RCC 7860 (cell line): Measurements from ENCODE around the gene ASTN2.

Experiments
- DNase-seq: peaks from one replicate; pipeline ENCODE4 v3.0.0-alpha.2; 2015; ENCODE audit warnings: low spot score
- FAIRE-seq: peaks from 2 replicates; lab custom pipeline; 2012; peaks lifted over from hg19 to GRCh38; lab: Jason Lieb, UNC

Gene ASTN2

DNA sequence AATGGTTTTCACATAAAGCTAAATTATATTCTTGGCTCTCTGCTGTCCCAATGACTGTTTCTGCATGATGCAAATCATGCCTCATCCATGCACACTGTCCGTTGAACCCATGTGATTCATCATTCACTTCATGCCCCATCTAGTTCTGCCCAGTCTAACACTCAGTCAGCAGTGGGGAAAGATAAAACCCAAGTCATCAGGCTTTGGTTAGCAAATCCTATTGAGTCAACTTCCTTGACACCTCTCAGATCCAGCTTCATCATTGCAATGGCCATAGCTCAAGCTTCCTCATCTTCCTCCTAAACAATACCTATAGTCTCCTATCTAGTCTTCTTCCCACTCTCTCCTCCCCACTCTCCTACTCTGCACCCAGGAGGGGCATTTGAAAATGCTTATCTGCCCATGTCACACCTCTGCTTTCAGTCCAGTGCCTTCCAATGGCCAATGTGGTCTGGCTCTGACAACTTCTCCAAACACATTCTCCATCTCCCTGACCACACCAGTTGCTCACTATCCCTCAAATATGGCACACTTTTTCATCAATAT lies 993.8 kb downstream of the ASTN2 start:
- peak; percentile 72 for DNase-seq
- FAIRE-seq = peak; percentile 67

GRCh38 chr9:116419181-116419580 lies 995.7 kb downstream of the ASTN2 start:
- FAIRE-seq (no peak), DNase-seq (no peak)

DNA sequence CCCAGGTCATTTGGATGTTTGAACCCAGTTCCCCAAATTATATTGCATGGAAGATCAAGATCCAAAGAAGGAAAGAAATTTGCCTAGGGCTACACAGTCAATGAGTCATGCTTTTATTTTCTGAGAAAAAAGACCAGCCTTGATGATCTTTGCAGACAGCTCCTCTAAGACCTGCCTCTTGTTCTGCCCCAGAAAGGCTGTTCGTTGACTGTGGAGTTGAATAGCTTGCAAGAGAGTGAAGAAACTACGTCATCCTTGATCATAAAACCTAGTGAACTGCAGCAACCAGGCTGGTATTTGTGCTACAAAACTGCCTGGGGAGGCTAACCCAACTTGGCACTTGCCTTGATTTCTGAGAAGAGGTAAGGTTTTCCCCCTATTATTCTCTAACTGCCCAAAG lies 997.4 kb downstream of the ASTN2 start:
- DNase-seq (no peak), FAIRE-seq (no peak)

DNA sequence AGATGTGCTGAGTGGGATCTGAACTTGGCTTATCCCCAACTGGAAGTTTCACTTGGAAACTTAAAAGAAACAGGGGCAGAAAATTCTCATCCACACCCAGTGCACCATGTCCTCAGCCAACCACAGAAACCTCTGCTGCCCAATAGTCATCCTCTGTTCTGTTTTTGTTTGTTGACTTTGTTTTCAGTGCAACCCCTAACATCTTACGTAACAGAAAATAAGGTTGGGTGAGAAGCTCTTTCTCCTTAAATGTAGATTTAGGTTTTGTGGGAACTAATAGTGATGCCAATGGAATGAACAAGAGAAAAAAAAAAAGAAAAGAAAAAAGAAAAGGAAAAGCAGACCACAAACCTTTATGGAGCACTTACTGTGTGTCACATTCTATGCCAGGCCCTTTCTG lies 998.4 kb downstream of the ASTN2 start:
- DNase-seq (no peak), FAIRE-seq (no peak)

- no peak for DNase-seq
- no peak for FAIRE-seq
Observed at GRCh38 chr9:116414374-116414773, 1000.5 kb downstream of the ASTN2 start.

- no peak for DNase-seq
Observed at GRCh38 chr9:116411506-116411905, 1003.4 kb downstream of the ASTN2 start.

GRCh38 chr9:116409638-116410037 lies 1005.2 kb downstream of the ASTN2 start:
- no peak for DNase-seq
- no peak for FAIRE-seq

More at GRCh38 chr9:116411506-116411905, 1003.4 kb downstream of the ASTN2 start:
- peak; percentile 64 for FAIRE-seq

- no peak for DNase-seq
- FAIRE-seq = no peak
Observed at GRCh38 chr9:116409129-116409528, 1005.7 kb downstream of the ASTN2 start.

GRCh38 chr9:116406469-116406868 lies 1008.4 kb downstream of the ASTN2 start:
- DNase-seq (no peak), FAIRE-seq (no peak)

- FAIRE-seq (peak; percentile 95), DNase-seq (peak; percentile 77)
Observed at GRCh38 chr9:116405321-116405720, 1009.5 kb downstream of the ASTN2 start.

- no peak for FAIRE-seq
Observed at GRCh38 chr9:116404228-116404627, 1010.6 kb downstream of the ASTN2 start.

GRCh38 chr9:116403171-116403570 lies 1011.7 kb downstream of the ASTN2 start:
- no peak for FAIRE-seq
- no peak for DNase-seq

More at GRCh38 chr9:116404228-116404627, 1010.6 kb downstream of the ASTN2 start:
- DNase-seq = no peak

DNA sequence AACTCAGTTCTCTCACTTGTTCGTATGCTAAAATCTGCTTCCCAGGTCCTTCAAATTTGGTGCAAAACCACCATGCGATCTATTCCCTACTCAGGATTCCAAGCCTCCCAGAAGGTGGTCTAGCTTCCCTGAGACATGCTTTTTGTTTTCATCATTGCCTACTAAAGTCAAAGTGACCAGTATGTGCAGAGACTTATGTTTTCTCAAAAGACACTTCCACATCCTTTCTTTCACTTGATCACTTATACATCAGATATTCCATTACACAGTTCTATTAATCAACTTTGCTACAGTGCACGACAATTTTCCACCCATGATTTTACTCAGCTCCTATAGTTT lies 1019.2 kb downstream of the ASTN2 start:
- FAIRE-seq (no peak), DNase-seq (no peak)

GRCh38 chr9:116394894-116395698 lies 1019.8 kb downstream of the ASTN2 start:
- no peak for FAIRE-seq
- no peak for DNase-seq

DNA sequence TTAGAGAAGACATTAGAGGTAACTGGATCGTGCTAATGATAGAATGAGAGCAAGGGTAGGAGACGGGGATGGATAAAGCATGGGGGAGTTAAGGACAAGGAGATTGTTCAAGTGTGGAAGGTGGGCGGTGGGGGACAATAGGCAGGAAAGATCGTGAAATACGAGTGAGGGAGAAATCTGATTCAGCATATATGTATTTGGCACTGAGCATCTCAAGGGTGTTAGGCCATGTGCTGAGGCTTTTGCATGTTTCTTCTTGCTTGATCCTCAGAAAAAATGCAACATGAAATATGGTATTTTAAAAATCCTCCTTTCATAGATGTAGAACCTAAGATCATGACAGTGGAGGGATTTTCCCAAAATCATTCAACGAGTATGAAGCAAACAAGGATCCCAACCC lies 1020.8 kb downstream of the ASTN2 start:
- DNase-seq (no peak), FAIRE-seq (no peak)

DNA sequence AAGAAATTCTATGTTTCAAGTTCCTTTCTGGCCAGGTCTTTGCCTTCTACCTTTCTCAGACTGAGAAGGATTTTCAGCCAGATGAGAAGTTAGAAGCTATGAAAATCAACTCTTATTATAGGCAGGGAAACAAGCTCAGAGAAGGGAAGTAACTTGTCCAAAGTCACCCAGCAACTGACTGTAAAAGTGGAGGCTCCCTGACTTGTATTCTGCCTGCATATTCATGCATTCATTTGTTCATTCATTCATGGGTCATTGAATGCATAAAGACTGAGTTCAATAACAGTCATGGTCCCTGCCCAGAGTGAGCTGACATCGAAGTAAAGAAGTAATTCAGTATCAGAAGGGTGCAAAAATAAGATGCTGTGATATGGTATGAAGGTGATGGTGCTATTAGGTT lies 1021.7 kb downstream of the ASTN2 start:
- DNase-seq (no peak), FAIRE-seq (no peak)

DNA sequence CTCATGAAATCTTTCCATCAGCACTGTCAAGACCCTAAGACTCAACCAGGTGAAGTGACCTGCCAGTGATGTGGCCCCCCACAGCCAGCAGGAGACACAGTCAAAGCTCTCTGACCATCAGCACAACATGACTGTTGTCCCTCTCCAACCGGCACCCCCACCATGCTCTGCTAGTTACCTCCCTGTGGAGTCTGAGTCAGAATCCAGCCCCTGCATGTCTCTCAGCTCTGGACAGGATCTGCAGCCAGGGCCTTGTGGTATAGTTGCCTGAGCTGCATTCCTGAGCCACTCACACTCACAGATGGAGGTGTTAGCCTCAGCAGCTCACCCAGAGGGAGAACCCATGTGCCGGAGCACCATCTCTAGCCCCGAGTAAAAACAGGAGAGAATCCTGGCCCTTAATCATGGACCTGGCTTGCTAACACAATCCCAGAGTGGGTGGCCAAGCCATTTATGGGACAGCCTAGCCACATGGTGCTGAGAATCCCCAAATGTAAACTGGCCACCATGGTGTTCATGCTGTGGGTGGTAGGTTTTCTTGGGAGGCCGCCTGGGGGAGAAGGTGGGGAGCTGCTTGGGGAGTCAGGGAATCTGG lies 1023.5 kb downstream of the ASTN2 start:
- peak; percentile 92 for FAIRE-seq
- DNase-seq = peak; percentile 93

DNA sequence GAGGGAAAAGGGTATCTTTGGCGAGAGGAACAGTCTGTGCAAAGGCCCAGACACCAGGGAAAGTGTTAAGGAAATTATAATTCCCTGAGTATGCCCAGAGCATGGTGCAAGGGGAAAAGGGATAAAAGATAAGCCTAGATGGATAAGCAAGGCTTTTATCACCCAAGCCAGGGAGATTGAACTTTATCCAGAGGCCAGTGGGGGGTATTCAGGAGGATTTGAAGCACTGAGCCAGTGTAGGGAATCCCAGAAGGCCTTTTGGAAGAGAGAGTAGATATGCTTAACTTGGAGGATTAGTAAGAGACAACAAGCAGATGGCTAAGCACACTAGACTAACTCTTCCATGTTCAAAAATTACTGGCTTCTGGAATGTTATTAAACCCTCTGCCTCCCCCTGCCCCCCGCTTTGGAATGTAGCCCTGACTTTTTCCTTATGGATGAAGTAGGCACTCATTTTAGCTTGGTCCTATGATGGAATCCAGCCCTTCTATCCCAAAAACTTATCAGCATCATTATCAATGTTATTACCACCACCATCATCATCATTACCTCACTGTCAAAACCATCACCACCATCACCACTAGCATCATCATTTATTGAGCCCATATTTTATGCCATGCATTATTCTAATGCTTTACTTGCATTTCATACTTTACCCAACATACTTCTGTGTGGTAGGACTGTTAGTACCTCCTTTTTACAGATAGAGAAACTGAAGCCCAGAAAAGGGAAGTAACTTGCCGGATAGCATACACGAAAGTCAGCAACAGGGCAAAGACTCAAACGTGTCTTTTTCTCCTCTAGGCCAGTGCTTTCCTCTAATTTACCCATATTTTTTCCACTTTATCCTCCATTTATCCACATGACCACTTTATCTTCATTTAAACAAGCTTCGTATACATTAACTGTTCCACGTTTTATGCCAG lies 1024.3 kb downstream of the ASTN2 start:
- no peak for DNase-seq
- FAIRE-seq = no peak

DNA sequence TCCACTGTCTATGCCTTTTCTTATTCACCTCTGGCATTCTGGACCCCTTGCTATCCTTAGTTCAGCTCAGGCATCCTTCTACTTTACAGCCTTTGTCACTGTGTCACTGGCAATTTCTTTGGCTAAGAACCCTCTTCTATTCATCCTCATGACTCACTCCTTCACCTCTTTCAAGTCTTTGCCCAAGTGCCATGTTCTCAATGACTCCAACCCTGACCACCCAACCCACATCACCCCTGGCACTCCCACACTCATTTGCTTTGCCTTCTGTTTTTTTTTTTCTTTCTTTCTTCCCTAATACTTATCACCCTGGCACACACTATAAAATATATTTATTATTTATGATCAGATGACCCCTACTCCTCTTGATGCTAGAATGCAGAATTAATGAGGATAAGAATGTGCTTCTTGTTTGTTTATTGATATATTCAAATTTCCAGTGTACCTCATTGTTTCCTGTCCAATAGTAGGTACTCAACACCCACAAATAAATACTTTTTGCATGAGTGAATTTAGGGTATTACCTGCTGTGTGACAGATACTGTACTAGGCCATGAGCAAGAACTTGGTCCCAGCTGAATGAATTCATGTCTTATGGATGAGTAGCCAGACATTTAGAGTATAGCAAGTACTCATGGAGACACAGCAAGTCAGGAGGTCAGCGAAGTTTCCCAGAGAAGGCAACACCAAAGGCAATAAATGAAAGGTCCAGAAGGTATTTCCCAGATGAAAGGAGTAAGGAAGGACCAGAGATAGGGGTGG lies 1025.1 kb downstream of the ASTN2 start:
- peak; percentile 95 for FAIRE-seq

DNA sequence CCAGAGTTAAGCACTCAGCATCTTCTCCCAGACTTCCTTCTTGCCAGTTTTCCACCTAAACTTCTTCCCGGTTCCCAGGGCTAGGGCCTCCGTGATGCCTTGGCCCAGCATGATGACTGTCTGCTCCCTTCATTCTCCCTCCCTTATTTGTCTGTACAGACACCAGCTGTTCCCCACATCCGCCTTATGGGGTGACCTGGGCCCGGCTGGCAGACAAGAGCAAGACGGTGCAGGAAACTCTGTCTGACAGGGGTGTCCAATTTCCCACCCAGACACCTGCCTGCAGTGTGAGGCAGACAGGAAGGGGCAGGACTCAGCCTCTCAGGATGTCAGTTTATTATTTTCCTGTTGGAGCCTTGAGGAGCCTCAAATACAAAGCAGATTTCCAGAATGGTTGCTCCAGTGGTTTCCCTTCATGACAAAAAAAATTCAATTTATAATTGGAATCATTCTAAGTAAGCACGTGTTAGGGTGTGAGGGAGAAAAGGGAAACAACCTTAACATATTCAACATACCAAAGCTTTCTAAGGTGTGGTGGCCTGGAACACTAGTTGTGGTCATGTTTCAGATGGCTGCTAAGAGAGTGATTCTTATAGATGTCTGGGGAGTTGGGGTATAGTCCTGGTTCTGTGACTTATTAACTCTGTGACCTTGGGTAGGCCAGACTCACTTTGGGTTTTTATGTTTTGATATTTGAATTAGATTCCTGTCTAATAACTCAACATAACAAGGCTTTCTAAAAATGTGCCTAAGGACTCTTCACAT lies 1026.7 kb downstream of the ASTN2 start:
- FAIRE-seq (peak; percentile 96), DNase-seq (peak; percentile 96)

More for the DNA sequence above, 1025.1 kb downstream of the ASTN2 start:
- peak; percentile 96 for DNase-seq
